ENCODE measurements around the gene CCDC88B. TPM values are rescaled to one million over a fixed set of nuclear protein-coding genes. Genes with fewer than 3 reads are reported as not detected.

Gene CCDC88B
- total and polyA plus RNA-seq, 10 of the 15 experiments (the other 5 are each of a cell fraction or from before 2014, with no cell fraction given): 0.24 to 66.0 (median 19.2) TPM

DNA sequence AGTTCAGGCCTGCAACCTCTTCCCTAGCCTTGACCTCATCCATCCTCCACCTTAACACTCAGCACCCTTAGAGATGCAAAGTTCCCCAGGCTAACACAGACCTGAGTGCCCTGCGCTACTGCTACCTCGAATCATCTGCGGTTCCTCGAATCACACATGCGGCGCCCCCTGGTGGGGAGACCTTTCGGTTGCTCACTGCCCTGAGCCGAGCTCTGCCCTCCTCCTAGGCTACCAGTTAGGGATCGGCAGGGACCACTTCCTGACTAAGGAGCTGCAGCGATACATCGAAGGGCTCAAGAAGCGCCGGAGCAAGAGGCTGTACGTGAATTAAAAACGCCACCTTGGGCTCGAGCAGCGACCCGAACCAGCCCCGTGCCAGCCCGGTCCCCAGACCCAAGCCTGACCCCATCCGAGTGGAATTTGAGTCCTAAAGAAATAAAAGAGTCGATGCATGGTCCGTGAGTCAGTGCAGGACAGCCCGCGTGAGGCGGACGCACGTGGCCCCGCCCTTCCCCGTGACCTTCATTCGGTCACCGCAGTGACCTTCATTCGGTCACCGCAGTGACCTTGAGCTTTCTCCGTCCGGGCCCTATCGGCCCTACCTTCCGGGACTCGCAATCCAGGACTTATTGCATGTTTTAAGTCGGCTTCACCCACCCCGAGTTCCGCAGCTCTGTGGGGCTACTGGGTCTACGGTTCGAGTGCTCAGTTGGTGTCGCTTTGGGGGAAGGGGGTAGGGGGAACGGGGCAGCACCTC is 35.5 kb upstream of the CCDC88B start (continued):
- TF ChIP-seq ZNF24 (IDR thresholded peaks at IDR 0.05) (no peak), PAX5 (IDR thresholded peaks at IDR 0.05; ENCODE audit: borderline replicate concordance, low read depth, low read length) (0 out of 2 replicates have a peak, but pooled peaks have one; percentile 31), FOS (IDR thresholded peaks at IDR 0.05; ENCODE audit: borderline replicate concordance, extremely low read depth, insufficient read length) (no peak), CHD4 (IDR thresholded peaks at IDR 0.05) (no peak), CEBPB (IDR thresholded peaks at IDR 0.05; ENCODE audit: borderline replicate concordance in 1 of 2, low read depth in 2 of 2, low read length in 2 of 2) (no peak), DPF2 (IDR thresholded peaks at IDR 0.05) (peak; percentile 61; the same call in 1 of the 2 replicates), STAT3 (IDR thresholded peaks at IDR 0.05; ENCODE audit: low read depth, low read length) (no peak), PML (IDR thresholded peaks at IDR 0.05; ENCODE audit: low read length) (no peak; the same call in 1 of the 2 replicates)

- no peaks in the 10 kb centered on the region for H3K9me3 ChIP-seq (replicated peaks; ENCODE audit: control insufficient read depth, insufficient read depth, low read length)
- in situ Hi-C loops (cut with MboI) (no loop called here), intact Hi-C loops (cut with micrococcal nuclease; ENCODE audit: unreplicated experiment) (loop anchor here (1.0 to 2.0 kb wide), 2 partner anchors 35 to 64 kb away; partner anchors contain the start of genes CCDC88B and FKBP2)
- RAD21 ChIA-PET (ENCODE audit: unreplicated experiment): interaction anchor here (0.6 to 5.8 kb wide), 17 partner anchors 13 to 347 kb away, joined by 3 to 125 read pairs (median 6); partner anchors contain the start of genes FERMT3, FKBP2, GPR137 and NUDT22
- H3K36me3 ChIP-seq (ENCODE audit: control insufficient read depth in 2 of 2, insufficient read depth in 2 of 2, low read length in 1 of 2): peaks cover 0 to 3% of the 10 kb centered on the region in 2 experiments; a peak in 2 of 4 replicates
- FAIRE-seq (no peak), DNase-seq (ENCODE audit: low read depth, low spot score) (peak; percentile 94), ATAC-seq (peak; percentile 83)
- H3K9ac ChIP-seq (ENCODE audit: control insufficient read depth, insufficient read depth, low read length): peak within 1 kb of the TSS; percentile 81
- BruUV-seq (replicated peaks): no TSS peak
- H3K4me3 ChIP-seq: peak within 1 kb of the TSS; percentile 78
- 1% methylated on average over 40 of the region's 81 CpGs for WGBS (ENCODE audit: insufficient coverage, insufficient replicate concordance, low lambda C conversion rate, missing lambda C conversion rate)
- H3K4me2 ChIP-seq (ENCODE audit: control insufficient read depth, insufficient read depth): peak within 1 kb of the TSS; percentile 99
- SMC1A ChIA-PET (ENCODE audit: uncharacterized antibody, unreplicated experiment): interaction anchor here (0.7 to 5.7 kb wide), 9 partner anchors 12 to 99 kb away, joined by 3 to 98 read pairs (median 4); partner anchors contain the start of genes FERMT3, FKBP2, PRDX5 and TRMT112
- H2AFZ ChIP-seq (ENCODE audit: control insufficient read depth, low read depth, low read length): peak within 1 kb of the TSS; percentile 63
- CTCF ChIA-PET: interaction anchor here (0.5 to 5.8 kb wide), 27 partner anchors 12 to 345 kb away, joined by 3 to 238 read pairs (median 5); partner anchors contain the start of genes BAD, CCDC88B, FERMT3 and FKBP2
- H3K4me1 ChIP-seq (ENCODE audit: control insufficient read depth, insufficient read depth, low read length): peaks cover 25% of the 10 kb centered on the region
- peaks cover 24% of the 10 kb centered on the region for H3K79me2 ChIP-seq (ENCODE audit: control insufficient read depth, insufficient read depth, low read length)
- H3K27me3 ChIP-seq (replicated peaks in 1 of 2; ENCODE audit: control insufficient read depth in 2 of 2, insufficient read depth in 2 of 2, low read length in 1 of 2): peaks cover 0 to 8% of the 10 kb centered on the region in 2 experiments; a peak in 2 of 4 replicates
- POLR2A ChIA-PET: interaction anchor here (0.6 to 5.8 kb wide), 21 partner anchors 12 to 346 kb away, joined by 3 to 70 read pairs (median 6); partner anchors contain the start of genes BAD, CCDC88B, FERMT3 and FKBP2
- H4K20me1 ChIP-seq (ENCODE audit: control insufficient read depth, insufficient read depth): no peaks in the 10 kb centered on the region
- H3K27ac ChIP-seq (ENCODE audit: control insufficient read depth, insufficient read depth): peak within 1 kb of the TSS; percentile 90
- TF ChIP-seq JUND (IDR thresholded peaks at IDR 0.05; ENCODE audit: low read depth, low read length) (no peak), REST (IDR thresholded peaks at IDR 0.05; ENCODE audit: low read depth, low read length) (no peak), HCFC1 (IDR thresholded peaks at IDR 0.05; ENCODE audit: low read length) (no peak), LARP7 (IDR thresholded peaks at IDR 0.05) (0 out of 2 replicates have a peak, but pooled peaks have one; percentile 45), SRF (IDR thresholded peaks at IDR 0.05; ENCODE audit: low read depth in 2 of 2, low read length in 2 of 2) (peak; percentile 74; a peak in 2 of 4 replicates), SMAD5 (IDR thresholded peaks at IDR 0.05; ENCODE audit: low read depth) (no peak), TCF12 (IDR thresholded peaks at IDR 0.05; ENCODE audit: low read depth, low read length) (peak; percentile 23; the same call in 1 of the 2 replicates)
Measured at GRCh38 chr11:64305075-64305690, 34.8 kb upstream of the CCDC88B start, which contains the start of gene ESRRA. Gene ESRRA (plus strand): TSS chr11:64305524. CDS start chr11:64307180, 1,656 bp downstream.
